Uterus (tissue), 2 donors: ENCODE measurements around the gene LRRN3.

ENCODE experiments used
- POLR2A ChIP-seq, 2 donors: fragments of 450-650 bp; IDR thresholded peaks; one replicate each; pipeline ENCODE4 v1.6.1; 2016; ENCODE audit warnings: antibody characterized with exemption in 2 of 2, mild to moderate bottlenecking in 1 of 2, moderate library complexity in 1 of 2
- TF ChIP-seq, protein P1 (sequence below), 4 experiments: fragments of 200-600 bp in 2 of 4; fragments of 450-650 bp in 2 of 4; sonication (generic) in 2 of 4; IDR thresholded peaks; one replicate each; pipeline ENCODE4 v1.5.1; 2016 to 2019; ENCODE audit warnings: antibody characterized with exemption in 4 of 4, mild to moderate bottlenecking in 2 of 4, moderate library complexity in 1 of 4

DNA sequence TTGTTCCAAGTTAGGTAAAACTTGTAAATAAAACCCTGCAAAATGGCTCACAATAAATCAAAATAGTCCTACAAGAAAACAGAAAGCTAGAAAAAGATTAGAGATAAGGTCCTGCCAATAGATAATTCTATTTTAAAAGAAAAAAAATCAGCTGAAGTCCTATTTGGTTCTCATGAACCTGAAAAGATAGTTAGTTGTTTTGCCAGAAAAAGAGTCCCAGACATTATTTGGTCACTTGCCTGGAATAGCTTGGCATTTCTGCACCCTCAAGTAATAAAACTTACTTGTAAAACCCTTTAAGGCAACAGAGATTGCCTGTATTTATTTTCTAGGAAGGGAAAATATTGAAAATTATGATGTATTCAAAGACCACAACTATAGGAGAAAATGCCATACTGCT lies 47.7 kb downstream of the LRRN3 start:
- no peak for TF ChIP-seq POLR2A (IDR thresholded peaks at IDR 0.05)
- TF ChIP-seq, protein P1, sequence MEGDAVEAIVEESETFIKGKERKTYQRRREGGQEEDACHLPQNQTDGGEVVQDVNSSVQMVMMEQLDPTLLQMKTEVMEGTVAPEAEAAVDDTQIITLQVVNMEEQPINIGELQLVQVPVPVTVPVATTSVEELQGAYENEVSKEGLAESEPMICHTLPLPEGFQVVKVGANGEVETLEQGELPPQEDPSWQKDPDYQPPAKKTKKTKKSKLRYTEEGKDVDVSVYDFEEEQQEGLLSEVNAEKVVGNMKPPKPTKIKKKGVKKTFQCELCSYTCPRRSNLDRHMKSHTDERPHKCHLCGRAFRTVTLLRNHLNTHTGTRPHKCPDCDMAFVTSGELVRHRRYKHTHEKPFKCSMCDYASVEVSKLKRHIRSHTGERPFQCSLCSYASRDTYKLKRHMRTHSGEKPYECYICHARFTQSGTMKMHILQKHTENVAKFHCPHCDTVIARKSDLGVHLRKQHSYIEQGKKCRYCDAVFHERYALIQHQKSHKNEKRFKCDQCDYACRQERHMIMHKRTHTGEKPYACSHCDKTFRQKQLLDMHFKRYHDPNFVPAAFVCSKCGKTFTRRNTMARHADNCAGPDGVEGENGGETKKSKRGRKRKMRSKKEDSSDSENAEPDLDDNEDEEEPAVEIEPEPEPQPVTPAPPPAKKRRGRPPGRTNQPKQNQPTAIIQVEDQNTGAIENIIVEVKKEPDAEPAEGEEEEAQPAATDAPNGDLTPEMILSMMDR (IDR thresholded peaks at IDR 0.05): no peak
